Endothelial cell (in vitro differentiated cells): Measurements from ENCODE around the gene PDZD2. TPM values are rescaled to one million over a fixed set of nuclear protein-coding genes. Genes with fewer than 3 reads are reported as not detected.

Source experiments
- DNase-seq: peaks from one replicate; pipeline ENCODE4 v3.0.0; 2021; ENCODE audit warnings: low spot score
- H3K27ac Mint-ChIP-seq: one replicate; pipeline ENCODE4 v1.8.0; 2021; ENCODE audit warnings: mixed read lengths, inconsistent platforms; ENCODE audit not compliant: unreplicated experiment
- H3K27me3 Mint-ChIP-seq: one replicate; pipeline ENCODE4 v1.8.0; 2021; ENCODE audit warnings: mild to moderate bottlenecking, moderate library complexity, mixed read lengths, inconsistent platforms; ENCODE audit not compliant: unreplicated experiment
- H3K36me3 Mint-ChIP-seq: one replicate; pipeline ENCODE4 v1.8.0; 2021; ENCODE audit warnings: mild to moderate bottlenecking, low read depth, mixed read lengths, inconsistent platforms; ENCODE audit not compliant: unreplicated experiment
- H3K4me1 Mint-ChIP-seq: one replicate; pipeline ENCODE4 v1.8.0; 2021; ENCODE audit warnings: mild to moderate bottlenecking, mixed read lengths, inconsistent platforms; ENCODE audit not compliant: unreplicated experiment
- H3K4me3 Mint-ChIP-seq: one replicate; pipeline ENCODE4 v1.8.0; 2021; ENCODE audit warnings: mild to moderate bottlenecking, mixed read lengths, inconsistent platforms; ENCODE audit not compliant: unreplicated experiment
- H3K9me3 Mint-ChIP-seq: one replicate; pipeline ENCODE4 v1.8.0; 2021; ENCODE audit warnings: mixed read lengths, inconsistent platforms; ENCODE audit not compliant: unreplicated experiment
- CTCF ChIP-seq: fragments of 200-600 bp; sonication (generic); IDR thresholded peaks from one replicate; pipeline ENCODE4 v1.5.0; 2021; ENCODE audit warnings: antibody characterized with exemption; ENCODE audit not compliant: unreplicated experiment
- total RNA-seq: library from RNA; stranded (reverse); fragmentation: NEBNext Ultra II Directional; extraction: Animal tissue kit (Norgen Biotek cat#: 25700); gene quantifications from one replicate; pipeline ENCODE4 v1.2.1, GENCODE V29; 2021; ENCODE audit not compliant: unreplicated experiment

Gene PDZD2
- total RNA-seq, 1 donor from 2014 or later, result 71.1 TPM

DNA sequence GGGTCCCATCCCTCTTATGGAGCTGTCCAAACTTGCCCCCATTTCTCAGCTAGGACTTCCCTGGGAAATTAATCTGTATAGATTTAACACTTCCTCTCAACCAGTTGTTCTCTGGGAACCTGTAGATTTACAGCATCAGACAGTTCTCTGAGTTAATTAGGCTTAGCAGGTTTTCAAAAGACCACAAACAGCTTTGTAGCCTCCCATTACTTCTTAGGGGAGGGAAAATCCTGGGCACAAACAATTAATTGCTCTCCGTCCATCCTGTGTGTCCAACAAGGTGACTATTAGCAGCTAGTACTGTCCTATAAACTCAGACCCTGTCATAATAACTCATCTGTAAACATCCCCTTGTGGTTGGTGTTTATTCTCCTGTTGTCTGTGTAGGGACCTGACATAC lies 337.2 kb downstream of the PDZD2 start:
- H3K36me3 Mint-ChIP-seq, result peaks cover 6% of the 10 kb centered on the region
- no peak overlapping the region for H3K4me3 Mint-ChIP-seq
- no peak for TF ChIP-seq CTCF

GRCh38 chr5:31981361-31981945 lies 342.5 kb downstream of the PDZD2 start:
- no peak overlapping the region for H3K27ac Mint-ChIP-seq
- DNase-seq, result no peak
- H3K9me3 Mint-ChIP-seq, result no peaks in the 10 kb centered on the region
- no peak for TF ChIP-seq CTCF
- peaks cover 20% of the 10 kb centered on the region for H3K36me3 Mint-ChIP-seq
- no peaks in the 10 kb centered on the region for H3K4me1 Mint-ChIP-seq
- no peaks in the 10 kb centered on the region for H3K27me3 Mint-ChIP-seq
- H3K4me3 Mint-ChIP-seq, result no peak overlapping the region

More for the DNA sequence above, 337.2 kb downstream of the PDZD2 start:
- Mint-ChIP-seq H3K27me3 (peaks cover 2% of the 10 kb centered on the region), H3K4me1 (no peaks in the 10 kb centered on the region), H3K27ac (no peak overlapping the region), H3K9me3 (no peaks in the 10 kb centered on the region)
- no peak for DNase-seq

DNA sequence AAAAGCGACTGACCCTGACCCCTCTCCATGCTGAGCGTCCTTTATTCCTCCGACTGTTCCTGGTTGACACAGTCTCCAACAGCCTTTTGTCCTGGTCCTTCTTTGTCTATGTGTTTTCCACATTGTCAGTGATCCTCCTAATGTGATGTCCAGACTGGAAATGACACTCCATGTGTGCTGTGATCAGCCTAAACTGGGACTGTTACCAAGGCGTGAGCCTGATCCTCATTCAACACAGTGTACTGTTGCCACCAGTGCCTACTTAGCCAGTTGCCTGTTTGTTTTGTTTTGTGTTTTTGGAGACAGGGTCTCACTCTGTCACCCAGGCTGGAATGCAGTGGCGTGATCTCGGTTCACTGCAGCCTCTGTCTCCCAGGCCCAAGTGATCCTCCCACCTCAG lies 343.1 kb downstream of the PDZD2 start:
- no peak overlapping the region for H3K27ac Mint-ChIP-seq

GRCh38 chr5:31982621-31983020 lies 343.7 kb downstream of the PDZD2 start:
- Mint-ChIP-seq H3K9me3 (no peaks in the 10 kb centered on the region), H3K4me3 (no peak overlapping the region), H3K4me1 (no peaks in the 10 kb centered on the region), H3K27me3 (peaks cover under 1% of the 10 kb centered on the region), H3K36me3 (peaks cover 25% of the 10 kb centered on the region), H3K27ac (no peak overlapping the region)
- DNase-seq, result no peak
- TF ChIP-seq CTCF, result no peak

More for the DNA sequence above, 343.1 kb downstream of the PDZD2 start:
- Mint-ChIP-seq H3K27me3 (no peaks in the 10 kb centered on the region), H3K4me3 (no peak overlapping the region), H3K36me3 (peaks cover 20% of the 10 kb centered on the region), H3K4me1 (no peaks in the 10 kb centered on the region), H3K9me3 (no peaks in the 10 kb centered on the region)
- DNase-seq, result no peak
- no peak for TF ChIP-seq CTCF

DNA sequence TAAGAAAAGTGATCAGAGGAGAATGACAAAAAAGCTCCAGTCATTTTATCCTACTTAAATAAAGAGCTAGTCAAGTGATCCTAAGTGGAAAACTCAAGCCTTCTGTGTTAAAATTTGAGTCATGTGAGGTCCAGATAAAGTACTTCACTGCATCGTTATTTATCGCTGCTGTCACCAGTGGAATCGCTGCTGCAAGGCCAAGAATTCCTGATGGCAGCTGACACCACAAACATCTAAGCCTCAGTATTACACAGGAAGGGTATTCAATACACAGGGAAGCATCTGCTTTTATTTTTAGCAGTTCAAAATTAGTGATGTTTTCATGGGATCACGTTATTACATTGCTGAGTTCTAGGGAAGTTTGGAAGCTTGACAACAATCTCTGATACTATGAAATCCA lies 344.9 kb downstream of the PDZD2 start:
- DNase-seq, result no peak
- no peak overlapping the region for H3K4me3 Mint-ChIP-seq
- H3K9me3 Mint-ChIP-seq, result no peaks in the 10 kb centered on the region
- no peaks in the 10 kb centered on the region for H3K4me1 Mint-ChIP-seq
- H3K27ac Mint-ChIP-seq, result no peak overlapping the region
- peaks cover 5% of the 10 kb centered on the region for H3K27me3 Mint-ChIP-seq
- no peak for TF ChIP-seq CTCF
- H3K36me3 Mint-ChIP-seq, result peaks cover 37% of the 10 kb centered on the region
